ENCODE measurements around the gene PXK. TPM values are rescaled to one million over a fixed set of nuclear protein-coding genes. Genes with fewer than 3 reads are reported as not detected.

The PXK gene
- total and polyA plus RNA-seq, 4 donors = 6.0 to 15.9 (median 12.6) TPM

DNA sequence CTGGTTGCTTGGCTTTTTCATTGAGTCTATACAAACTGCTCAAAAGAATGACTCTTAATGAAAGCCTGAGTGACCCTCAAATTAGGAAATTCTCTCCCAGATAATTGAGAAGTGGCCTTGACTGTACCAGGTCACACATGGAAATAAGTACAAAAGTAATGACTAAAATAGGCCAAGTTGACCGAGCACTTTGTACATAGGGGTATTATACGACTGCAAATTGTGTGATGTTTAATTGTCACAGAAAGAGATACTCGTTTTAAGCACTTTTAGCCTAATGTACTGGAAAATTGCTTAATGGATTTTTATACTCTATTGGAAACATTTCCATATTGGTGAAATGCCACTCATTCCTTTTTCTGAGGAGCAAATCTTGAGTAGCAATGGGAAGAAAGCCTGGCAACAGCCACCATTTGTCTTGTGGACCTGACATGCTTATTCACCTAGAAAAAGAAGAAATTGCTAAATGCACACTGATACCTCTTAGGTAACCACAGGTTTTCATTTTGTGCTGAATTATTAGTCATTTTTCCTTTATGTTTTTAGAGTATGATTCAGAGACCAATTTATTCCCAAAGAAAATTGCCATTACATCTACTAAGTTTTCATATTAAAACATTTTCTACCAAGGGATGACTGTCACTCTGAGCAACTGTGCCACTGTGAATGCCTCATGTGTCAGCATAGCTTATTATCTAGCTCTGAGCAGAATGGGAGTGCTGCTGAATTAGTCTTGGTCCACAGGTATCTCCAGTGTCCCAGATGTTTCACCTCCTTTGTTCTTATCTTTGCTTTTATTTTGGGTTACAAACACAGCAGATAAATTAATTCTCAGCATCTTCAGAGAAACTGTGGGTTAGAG lies 8.9 kb upstream of the PXK start:
- H3K36me3 ChIP-seq (ENCODE audit: control insufficient read depth in 4 of 4, insufficient read depth in 3 of 4, low read depth in 1 of 4, low read length in 3 of 4) = peaks cover 0 to 6% (median 4%) of the 10 kb centered on the region in 4 donors
- H3K9me3 ChIP-seq (ENCODE audit: control insufficient read depth in 4 of 4, low read length in 3 of 4) = no peaks in the 10 kb centered on the region
- TF ChIP-seq HNF4A (conservative IDR thresholded peaks at IDR 0.05) = no peak
- 91% methylated on average over 3 of the region's 3 CpGs for WGBS
- H3K27me3 ChIP-seq (ENCODE audit: control insufficient read depth in 4 of 4, insufficient read depth in 4 of 4, low read length in 3 of 4) = no peaks in the 10 kb centered on the region
- no peak overlapping the region for H3K27ac ChIP-seq (ENCODE audit: low read depth in 1 of 2, low read length in 2 of 2)
- no peak overlapping the region for H3K9ac ChIP-seq (ENCODE audit: low read depth in 1 of 2, low read length in 2 of 2)
- no peak overlapping the region for H3K4me3 ChIP-seq (ENCODE audit: low read depth in 1 of 3, low read length in 3 of 3)
- H3K4me1 ChIP-seq (ENCODE audit: control insufficient read depth in 4 of 4, insufficient read depth in 4 of 4, low read length in 3 of 4) = peaks cover 2 to 19% (median 14%) of the 10 kb centered on the region in 4 donors
- DNase-seq (ENCODE audit: low spot score) = no peak

DNA sequence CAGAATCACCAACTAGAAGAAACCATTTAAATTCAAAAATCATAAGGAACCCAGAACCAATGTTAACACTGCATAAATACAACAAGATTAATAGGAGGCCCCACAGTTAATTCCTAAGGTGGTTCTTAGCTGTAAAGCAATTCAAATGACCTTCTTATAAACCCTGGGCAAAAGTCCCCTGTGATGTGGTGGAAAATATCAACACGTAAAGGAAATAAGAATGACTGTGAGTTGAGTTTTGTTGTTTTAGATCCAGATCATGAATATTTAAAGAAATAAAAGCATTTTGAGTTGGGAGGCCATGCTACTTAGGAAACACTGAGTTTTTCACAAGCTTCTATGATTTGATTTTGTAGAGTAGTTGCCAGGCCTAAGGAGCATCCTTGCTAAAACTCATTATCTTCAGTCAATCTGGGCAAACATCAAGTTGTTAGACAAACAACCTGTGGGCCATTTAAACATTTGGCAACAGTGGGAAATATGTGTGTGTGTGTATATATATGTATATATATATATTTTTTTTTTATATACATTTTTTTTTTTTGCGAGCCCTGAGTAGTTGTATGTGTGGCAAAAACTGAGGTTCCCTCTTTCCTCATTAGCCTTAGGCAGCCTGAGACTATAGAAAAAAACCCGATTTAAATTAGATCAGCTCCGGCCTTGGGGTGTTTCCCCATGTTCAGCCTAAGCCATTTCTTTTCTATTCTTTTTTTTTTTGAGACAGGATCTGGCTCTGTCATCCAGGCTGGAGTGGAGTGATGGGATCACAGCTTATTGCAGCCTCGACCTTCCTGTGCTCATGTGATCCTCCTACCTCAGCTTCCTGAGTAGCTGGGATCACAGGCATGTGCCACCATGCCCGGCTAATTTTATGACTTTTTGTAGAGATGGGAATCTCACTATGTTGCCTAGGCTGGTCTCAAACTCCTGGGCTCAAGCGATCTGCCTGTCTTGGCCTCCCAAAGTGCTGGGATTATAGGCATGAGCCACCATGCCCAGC lies 8.0 kb upstream of the PXK start:
- DNase-seq (ENCODE audit: low spot score) = no peak
- H3K36me3 ChIP-seq (ENCODE audit: control insufficient read depth in 4 of 4, insufficient read depth in 3 of 4, low read depth in 1 of 4, low read length in 3 of 4) = peaks cover 0 to 3% (median 0%) of the 10 kb centered on the region in 4 donors
- H3K4me1 ChIP-seq (ENCODE audit: control insufficient read depth in 4 of 4, insufficient read depth in 4 of 4, low read length in 3 of 4) = peaks cover 2 to 19% (median 14%) of the 10 kb centered on the region in 4 donors
- peak overlapping the region; percentile 4 to 32 for H3K27ac ChIP-seq (ENCODE audit: low read depth in 1 of 2, low read length in 2 of 2)
- H3K9ac ChIP-seq (ENCODE audit: low read depth in 1 of 2, low read length in 2 of 2) = no peak overlapping the region
- TF ChIP-seq GABPA (IDR thresholded peaks at IDR 0.05 in 1 of 2, conservative IDR thresholded peaks at IDR 0.05 in 1 of 2) (no peak), FOXA2 (IDR thresholded peaks at IDR 0.05) (no peak), SP1 (IDR thresholded peaks at IDR 0.05) (no peak), HNF4G (IDR thresholded peaks at IDR 0.05) (no peak), YY1 (IDR thresholded peaks at IDR 0.05) (no peak), RXRA (IDR thresholded peaks at IDR 0.05) (no peak), RAD21 (IDR thresholded peaks at IDR 0.05) (no peak), EGR1 (IDR thresholded peaks at IDR 0.05; ENCODE audit: low read depth in 2 of 2) (no peak)
- TF ChIP-seq, protein P1, sequence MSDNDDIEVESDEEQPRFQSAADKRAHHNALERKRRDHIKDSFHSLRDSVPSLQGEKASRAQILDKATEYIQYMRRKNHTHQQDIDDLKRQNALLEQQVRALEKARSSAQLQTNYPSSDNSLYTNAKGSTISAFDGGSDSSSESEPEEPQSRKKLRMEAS (IDR thresholded peaks at IDR 0.05) = no peak
- TF ChIP-seq, protein P2, sequence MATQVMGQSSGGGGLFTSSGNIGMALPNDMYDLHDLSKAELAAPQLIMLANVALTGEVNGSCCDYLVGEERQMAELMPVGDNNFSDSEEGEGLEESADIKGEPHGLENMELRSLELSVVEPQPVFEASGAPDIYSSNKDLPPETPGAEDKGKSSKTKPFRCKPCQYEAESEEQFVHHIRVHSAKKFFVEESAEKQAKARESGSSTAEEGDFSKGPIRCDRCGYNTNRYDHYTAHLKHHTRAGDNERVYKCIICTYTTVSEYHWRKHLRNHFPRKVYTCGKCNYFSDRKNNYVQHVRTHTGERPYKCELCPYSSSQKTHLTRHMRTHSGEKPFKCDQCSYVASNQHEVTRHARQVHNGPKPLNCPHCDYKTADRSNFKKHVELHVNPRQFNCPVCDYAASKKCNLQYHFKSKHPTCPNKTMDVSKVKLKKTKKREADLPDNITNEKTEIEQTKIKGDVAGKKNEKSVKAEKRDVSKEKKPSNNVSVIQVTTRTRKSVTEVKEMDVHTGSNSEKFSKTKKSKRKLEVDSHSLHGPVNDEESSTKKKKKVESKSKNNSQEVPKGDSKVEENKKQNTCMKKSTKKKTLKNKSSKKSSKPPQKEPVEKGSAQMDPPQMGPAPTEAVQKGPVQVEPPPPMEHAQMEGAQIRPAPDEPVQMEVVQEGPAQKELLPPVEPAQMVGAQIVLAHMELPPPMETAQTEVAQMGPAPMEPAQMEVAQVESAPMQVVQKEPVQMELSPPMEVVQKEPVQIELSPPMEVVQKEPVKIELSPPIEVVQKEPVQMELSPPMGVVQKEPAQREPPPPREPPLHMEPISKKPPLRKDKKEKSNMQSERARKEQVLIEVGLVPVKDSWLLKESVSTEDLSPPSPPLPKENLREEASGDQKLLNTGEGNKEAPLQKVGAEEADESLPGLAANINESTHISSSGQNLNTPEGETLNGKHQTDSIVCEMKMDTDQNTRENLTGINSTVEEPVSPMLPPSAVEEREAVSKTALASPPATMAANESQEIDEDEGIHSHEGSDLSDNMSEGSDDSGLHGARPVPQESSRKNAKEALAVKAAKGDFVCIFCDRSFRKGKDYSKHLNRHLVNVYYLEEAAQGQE (IDR thresholded peaks at IDR 0.05) = no peak
- TF ChIP-seq, protein P3, sequence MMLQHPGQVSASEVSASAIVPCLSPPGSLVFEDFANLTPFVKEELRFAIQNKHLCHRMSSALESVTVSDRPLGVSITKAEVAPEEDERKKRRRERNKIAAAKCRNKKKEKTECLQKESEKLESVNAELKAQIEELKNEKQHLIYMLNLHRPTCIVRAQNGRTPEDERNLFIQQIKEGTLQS (IDR thresholded peaks at IDR 0.05) = no peak
- TF ChIP-seq, protein P4, sequence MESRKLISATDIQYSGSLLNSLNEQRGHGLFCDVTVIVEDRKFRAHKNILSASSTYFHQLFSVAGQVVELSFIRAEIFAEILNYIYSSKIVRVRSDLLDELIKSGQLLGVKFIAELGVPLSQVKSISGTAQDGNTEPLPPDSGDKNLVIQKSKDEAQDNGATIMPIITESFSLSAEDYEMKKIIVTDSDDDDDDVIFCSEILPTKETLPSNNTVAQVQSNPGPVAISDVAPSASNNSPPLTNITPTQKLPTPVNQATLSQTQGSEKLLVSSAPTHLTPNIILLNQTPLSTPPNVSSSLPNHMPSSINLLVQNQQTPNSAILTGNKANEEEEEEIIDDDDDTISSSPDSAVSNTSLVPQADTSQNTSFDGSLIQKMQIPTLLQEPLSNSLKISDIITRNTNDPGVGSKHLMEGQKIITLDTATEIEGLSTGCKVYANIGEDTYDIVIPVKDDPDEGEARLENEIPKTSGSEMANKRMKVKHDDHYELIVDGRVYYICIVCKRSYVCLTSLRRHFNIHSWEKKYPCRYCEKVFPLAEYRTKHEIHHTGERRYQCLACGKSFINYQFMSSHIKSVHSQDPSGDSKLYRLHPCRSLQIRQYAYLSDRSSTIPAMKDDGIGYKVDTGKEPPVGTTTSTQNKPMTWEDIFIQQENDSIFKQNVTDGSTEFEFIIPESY (IDR thresholded peaks at IDR 0.05) = no peak
- TF ChIP-seq, protein P5, sequence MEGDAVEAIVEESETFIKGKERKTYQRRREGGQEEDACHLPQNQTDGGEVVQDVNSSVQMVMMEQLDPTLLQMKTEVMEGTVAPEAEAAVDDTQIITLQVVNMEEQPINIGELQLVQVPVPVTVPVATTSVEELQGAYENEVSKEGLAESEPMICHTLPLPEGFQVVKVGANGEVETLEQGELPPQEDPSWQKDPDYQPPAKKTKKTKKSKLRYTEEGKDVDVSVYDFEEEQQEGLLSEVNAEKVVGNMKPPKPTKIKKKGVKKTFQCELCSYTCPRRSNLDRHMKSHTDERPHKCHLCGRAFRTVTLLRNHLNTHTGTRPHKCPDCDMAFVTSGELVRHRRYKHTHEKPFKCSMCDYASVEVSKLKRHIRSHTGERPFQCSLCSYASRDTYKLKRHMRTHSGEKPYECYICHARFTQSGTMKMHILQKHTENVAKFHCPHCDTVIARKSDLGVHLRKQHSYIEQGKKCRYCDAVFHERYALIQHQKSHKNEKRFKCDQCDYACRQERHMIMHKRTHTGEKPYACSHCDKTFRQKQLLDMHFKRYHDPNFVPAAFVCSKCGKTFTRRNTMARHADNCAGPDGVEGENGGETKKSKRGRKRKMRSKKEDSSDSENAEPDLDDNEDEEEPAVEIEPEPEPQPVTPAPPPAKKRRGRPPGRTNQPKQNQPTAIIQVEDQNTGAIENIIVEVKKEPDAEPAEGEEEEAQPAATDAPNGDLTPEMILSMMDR (IDR thresholded peaks at IDR 0.05; ENCODE audit: low read depth, low read length, missing input control) = no peak
- 88% methylated on average over 7 of the region's 7 CpGs for WGBS
- no peak overlapping the region for H3K4me3 ChIP-seq (ENCODE audit: low read depth in 1 of 3, low read length in 3 of 3)
- H3K9me3 ChIP-seq (ENCODE audit: control insufficient read depth in 4 of 4, low read length in 3 of 4) = no peaks in the 10 kb centered on the region
- no peaks in the 10 kb centered on the region for H3K27me3 ChIP-seq (ENCODE audit: control insufficient read depth in 4 of 4, insufficient read depth in 4 of 4, low read length in 3 of 4)
